ENCODE data around the gene NSMCE1.

Gene NSMCE1, protein sequence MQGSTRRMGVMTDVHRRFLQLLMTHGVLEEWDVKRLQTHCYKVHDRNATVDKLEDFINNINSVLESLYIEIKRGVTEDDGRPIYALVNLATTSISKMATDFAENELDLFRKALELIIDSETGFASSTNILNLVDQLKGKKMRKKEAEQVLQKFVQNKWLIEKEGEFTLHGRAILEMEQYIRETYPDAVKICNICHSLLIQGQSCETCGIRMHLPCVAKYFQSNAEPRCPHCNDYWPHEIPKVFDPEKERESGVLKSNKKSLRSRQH

GRCh38 chr16:27268376-27269299 is at the start of gene NSMCE1:
TSS of gene NSMCE1 (minus strand) at chr16:27268772. CDS start at chr16:27257570, 11,202 bp downstream.
- DNase-seq: peak; percentile 99

- DNase-seq: no peak
These were observed 49.3 kb upstream of the NSMCE1 start for GRCh38 chr16:27317738-27318391.

DNA sequence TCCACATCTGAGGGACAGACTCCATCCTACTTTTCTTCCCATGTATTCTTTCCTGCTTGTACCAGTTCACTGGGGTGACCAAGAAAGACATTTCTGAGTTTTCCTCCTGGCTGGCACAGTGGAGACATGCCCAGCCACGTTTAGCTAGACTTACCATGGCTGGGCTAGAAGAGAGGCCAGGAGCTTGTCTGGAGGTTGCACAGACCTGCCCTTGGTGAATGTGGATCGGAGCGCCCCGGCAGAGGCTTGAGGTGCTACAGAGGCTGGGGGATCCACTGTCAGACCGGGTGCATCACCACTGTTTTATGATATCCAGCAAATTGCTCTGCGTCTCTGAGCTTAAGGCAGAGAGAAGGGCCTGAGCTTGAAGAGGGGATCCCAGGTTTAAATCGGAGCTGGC is 48.7 kb upstream of the NSMCE1 start:
- no peak for DNase-seq

DNA sequence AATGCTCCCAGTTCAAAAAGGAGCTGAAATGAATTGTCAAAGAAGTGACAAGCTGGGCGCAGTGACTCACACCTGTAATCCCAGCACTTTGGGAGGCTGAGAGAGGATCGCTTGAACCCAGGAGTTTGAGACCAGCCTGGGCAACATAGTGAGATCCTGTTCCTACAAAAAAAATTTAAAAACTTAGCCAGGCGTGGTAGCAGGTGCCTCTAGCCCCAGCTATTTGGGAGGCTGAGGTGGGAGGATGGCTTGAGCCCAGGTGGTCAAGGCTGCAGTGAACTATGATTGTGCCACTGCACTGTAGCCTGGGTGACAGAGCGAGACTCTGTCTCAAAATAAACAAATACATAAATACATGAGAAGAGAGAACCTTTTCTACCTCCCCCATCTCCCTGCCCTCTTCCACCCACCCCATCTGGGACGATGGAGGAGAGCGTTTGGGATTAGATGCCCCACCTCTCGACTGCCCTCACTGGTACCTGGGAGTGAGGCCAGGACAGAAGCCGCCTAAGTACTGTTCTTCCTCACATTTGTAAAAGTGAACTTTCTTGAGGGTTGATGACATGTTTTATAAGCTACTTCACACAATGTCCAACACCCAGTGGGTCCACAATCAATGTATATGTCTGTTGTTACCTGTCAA is 47.6 kb upstream of the NSMCE1 start:
- no peak for DNase-seq

GRCh38 chr16:27315333-27316037 is 46.9 kb upstream of the NSMCE1 start:
- DNase-seq: no peak

DNA sequence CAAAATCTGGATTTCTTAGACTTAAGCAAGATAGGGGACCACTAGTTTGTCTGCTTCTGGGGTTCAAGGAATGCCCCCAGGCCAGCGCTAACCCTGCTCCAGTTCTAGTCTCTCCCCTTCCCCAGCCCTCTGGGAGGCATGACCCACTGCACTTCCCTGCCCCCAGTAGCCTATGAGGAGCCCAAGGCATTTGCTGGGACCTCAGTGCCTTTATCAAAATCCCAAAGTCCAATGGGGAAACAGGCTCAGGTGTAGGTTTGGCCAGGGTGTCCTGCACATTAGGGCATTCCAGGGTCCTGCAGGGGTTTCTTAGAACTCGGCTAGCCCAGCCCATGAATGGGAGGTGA is 46.4 kb upstream of the NSMCE1 start:
- DNase-seq: no peak

GRCh38 chr16:27314161-27314723 is 45.7 kb upstream of the NSMCE1 start:
- peak; percentile 67 for DNase-seq

DNA sequence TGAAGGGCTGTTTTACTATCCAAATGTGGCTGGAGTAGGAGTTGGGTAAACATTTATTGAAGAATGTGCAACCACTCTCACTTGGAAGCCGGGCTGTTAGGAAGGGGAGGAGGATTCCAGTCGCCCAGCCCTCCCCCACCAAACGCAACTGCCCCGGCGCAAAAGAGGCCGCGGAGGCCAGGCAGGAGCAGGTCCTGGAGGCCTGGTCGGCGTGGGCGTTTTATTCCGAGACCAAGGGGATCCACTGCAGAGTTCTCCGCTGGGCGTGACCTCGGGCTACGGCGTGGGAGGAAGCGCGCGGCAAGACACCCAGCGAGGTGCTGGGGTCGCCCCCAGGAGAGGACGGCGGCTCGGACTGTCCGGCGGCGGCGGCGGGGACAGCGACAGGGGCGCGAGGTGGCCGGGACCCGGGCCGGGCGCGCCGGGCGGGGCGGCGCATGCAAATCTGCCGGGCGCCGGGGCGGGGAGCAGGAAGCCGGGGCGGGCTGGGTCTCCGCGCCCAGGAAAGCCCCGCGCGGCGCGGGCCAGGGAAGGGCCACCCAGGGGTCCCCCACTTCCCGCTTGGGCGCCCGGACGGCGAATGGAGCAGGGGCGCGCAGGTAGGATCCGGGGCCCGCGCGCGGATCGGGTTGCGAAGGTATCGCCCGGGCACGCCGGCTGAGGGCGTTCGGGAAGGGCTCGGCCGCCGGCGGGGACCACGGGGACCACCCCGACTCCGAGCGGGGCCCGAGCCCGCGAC is 45.0 kb upstream of the NSMCE1 start, which contains the start of gene IL4R:
IL4R (plus strand) TSS at position 553 of the 739 bp plus-strand sequence. CDS start 26,230 bp downstream, outside the sequence.
- peak; percentile 76 for DNase-seq

GRCh38 chr16:27312580-27313421 is 44.2 kb upstream of the NSMCE1 start:
- DNase-seq: no peak

- no peak for DNase-seq
These were observed 43.3 kb upstream of the NSMCE1 start for GRCh38 chr16:27311897-27312303.

- no peak for DNase-seq
These were observed 42.9 kb upstream of the NSMCE1 start for GRCh38 chr16:27311448-27311830.

DNA sequence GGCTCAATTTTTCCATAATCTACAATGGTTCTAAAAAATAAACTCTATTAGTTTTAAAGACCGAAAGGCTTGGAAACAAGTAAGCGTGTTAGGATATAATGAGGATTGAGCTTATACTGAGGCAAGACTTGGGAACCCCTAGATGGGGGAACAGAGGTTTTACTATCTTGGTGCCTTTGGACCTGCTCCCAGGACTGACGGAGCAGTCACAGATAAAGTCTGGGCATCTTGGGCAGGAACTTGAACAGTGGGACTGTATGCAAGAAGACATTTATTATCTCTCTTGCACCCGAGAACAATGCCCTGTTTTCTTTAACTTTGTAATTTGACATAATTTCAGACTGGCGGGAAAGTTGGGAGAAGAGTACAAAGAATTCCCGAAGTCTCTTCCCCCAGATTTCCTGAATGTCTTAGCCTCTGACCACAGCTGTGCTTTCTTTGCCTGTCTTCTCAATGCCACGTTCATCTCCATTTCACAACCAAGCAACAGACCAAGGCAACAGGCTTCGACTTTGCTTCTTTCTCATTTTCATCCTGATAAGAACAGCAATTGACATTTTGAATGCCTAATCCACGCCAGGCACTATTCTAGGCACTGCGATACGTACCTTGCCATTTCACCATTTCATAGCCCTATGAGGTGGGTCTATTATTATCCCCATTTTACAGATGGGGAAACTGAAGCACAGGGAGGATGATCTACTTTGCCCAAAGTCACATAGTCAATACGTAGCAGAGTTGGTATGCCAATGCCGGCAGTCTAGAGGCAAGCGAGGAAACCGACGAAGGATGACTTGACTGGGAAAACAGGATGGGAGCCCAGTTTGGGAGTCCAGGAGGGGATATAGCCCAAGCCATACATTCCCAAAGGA is 42.2 kb upstream of the NSMCE1 start:
- DNase-seq: no peak

DNA sequence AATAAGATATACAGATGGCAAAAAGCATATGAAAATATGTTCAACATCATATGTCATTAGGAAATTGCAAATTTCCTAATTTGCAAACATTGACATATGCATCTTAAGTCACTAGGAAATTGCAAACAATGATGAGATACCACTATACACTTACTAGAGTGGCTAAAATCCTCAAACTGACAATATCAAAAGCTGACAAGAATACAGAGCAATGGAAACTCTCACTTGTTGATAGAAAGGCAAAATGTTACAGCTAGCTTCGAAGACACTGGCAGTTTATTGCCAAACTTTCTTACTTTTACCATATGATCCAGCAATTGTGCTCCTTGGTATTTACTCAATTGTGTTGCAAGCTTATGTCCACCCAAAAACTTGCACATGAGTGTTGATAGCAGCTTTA is 40.2 kb upstream of the NSMCE1 start:
- DNase-seq: no peak

GRCh38 chr16:27305839-27306442 is 37.4 kb upstream of the NSMCE1 start:
- DNase-seq: no peak

DNA sequence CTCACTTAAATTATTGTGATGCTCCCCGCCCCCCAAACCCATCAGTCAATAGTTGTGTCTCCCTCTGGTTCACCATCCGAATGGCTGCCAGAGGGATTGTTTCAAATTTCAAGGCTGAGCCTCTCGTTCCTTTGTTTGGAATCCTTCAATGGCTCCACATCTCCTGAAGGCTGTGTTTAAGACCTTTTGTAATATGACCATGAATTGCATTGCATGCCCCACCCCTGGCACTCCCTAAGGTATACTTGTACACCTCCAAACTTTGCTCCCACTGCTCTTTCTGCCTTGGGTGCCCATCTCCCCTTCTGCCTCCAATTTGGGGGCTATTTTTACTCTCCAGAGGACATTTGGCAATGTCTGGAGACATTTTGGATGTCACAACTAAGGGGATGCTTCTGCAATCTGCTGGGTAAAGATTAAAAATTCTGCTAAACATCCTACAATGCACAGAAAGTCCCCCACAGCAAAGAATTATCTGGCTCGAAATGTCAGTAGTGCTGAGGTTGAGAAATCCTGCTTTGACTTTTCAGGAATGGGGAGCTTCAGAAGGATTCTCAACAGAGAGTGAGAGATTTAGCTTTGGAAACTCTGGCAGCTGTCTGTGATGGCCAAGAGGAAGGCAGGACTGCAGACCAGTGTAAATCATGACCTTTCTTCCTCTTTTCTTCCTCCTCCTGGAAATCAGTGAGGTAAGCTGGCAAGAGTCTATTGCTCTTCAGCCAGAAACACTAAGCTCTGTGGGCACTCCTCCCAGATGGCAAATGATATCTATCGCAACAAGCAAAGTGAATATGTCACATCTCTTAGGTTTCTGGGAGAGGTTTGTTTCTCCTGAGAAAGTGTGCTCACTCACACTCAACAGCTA is 36.5 kb upstream of the NSMCE1 start:
- no peak for DNase-seq

GRCh38 chr16:27304102-27304501 is 35.5 kb upstream of the NSMCE1 start:
- DNase-seq: no peak

DNA sequence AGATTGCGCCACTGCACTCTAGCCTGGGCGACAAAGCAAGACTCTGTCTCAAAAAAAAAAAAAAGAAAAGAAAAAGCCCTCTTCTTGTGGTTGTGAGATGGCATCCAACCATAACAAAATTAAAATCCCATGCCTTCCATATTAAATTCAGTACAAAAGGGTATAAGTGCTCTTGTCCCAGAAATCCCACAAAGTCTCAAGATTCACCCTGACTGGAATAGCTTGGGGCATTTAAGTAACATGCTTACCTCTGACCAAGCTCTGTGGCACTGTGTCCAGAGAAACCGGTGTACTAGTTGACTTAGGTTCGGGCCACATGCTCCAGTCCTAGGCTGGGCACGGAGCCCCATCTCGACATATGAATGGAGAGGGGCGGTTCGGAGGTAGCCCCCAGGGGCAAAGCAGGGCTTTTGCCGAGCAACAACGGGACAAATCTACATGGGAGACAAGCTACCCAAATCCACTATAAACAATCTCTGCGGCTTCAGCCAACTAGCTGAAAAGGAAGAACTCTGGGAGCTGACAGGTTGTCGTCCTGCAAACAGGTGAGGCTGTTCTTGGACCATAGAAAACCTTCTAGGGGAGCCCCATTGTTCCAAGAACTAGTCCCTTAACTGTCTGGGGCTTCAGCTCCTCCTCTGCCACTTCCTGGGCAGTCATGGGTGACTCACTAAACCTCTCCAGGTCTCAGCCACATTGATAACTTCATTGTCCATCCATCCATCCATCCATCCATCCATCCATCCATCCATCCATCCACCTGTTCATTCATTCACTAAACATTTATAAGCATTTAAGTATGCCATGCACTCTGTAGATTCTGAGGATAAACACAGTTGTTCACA is 34.9 kb upstream of the NSMCE1 start:
- no peak for DNase-seq

All from right forelimb (tissue), 1 donor.